Astrocyte of the hippocampus (primary cell): ENCODE measurements around the gene GAPDH.

Experiments used
- DNase-seq: peaks from one replicate; pipeline ENCODE4 v3.0.0; 2011; ENCODE audit warnings: low read depth, low spot score

The GAPDH gene

GRCh38 chr12:6529291-6529737, 5.0 kb upstream of the GAPDH start:
- DNase-seq: no peak

- no peak for DNase-seq
Measured at GRCh38 chr12:6530576-6531260, 3.6 kb upstream of the GAPDH start.

- peak; percentile 97 for DNase-seq
Measured at GRCh38 chr12:6532051-6532926, 2.0 kb upstream of the GAPDH start.

GRCh38 chr12:6532927-6533652, 1.2 kb upstream of the GAPDH start:
- peak; percentile 86 for DNase-seq

DNA sequence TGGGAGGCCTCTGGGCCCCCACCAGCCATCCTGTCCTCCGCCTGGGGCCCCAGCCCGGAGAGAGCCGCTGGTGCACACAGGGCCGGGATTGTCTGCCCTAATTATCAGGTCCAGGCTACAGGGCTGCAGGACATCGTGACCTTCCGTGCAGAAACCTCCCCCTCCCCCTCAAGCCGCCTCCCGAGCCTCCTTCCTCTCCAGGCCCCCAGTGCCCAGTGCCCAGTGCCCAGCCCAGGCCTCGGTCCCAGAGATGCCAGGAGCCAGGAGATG, 729 bp upstream of the GAPDH start:
- no peak for DNase-seq

- no peak for DNase-seq
Measured at GRCh38 chr12:6534695-6534944, 303 bp downstream of the GAPDH start.

GRCh38 chr12:6534945-6535696, 804 bp downstream of the GAPDH start:
- peak; percentile 84 for DNase-seq

- DNase-seq: no peak
Measured at GRCh38 chr12:6535697-6535946, 1.3 kb downstream of the GAPDH start.

GRCh38 chr12:6535960-6536847, 1.9 kb downstream of the GAPDH start:
- DNase-seq: peak; percentile 15

DNA sequence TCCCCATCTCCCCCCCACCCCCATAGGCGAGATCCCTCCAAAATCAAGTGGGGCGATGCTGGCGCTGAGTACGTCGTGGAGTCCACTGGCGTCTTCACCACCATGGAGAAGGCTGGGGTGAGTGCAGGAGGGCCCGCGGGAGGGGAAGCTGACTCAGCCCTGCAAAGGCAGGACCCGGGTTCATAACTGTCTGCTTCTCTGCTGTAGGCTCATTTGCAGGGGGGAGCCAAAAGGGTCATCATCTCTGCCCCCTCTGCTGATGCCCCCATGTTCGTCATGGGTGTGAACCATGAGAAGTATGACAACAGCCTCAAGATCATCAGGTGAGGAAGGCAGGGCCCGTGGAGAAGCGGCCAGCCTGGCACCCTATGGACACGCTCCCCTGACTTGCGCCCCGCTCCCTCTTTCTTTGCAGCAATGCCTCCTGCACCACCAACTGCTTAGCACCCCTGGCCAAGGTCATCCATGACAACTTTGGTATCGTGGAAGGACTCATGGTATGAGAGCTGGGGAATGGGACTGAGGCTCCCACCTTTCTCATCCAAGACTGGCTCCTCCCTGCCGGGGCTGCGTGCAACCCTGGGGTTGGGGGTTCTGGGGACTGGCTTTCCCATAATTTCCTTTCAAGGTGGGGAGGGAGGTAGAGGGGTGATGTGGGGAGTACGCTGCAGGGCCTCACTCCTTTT, 2.7 kb downstream of the GAPDH start:
- no peak for DNase-seq

DNA sequence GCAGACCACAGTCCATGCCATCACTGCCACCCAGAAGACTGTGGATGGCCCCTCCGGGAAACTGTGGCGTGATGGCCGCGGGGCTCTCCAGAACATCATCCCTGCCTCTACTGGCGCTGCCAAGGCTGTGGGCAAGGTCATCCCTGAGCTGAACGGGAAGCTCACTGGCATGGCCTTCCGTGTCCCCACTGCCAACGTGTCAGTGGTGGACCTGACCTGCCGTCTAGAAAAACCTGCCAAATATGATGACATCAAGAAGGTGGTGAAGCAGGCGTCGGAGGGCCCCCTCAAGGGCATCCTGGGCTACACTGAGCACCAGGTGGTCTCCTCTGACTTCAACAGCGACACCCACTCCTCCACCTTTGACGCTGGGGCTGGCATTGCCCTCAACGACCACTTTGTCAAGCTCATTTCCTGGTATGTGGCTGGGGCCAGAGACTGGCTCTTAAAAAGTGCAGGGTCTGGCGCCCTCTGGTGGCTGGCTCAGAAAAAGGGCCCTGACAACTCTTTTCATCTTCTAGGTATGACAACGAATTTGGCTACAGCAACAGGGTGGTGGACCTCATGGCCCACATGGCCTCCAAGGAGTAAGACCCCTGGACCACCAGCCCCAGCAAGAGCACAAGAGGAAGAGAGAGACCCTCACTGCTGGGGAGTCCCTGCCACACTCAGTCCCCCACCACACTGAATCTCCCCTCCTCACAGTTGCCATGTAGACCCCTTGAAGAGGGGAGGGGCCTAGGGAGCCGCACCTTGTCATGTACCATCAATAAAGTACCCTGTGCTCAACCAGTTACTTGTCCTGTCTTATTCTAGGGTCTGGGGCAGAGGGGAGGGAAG, 3.5 kb downstream of the GAPDH start:
- peak; percentile 87 for DNase-seq

DNA sequence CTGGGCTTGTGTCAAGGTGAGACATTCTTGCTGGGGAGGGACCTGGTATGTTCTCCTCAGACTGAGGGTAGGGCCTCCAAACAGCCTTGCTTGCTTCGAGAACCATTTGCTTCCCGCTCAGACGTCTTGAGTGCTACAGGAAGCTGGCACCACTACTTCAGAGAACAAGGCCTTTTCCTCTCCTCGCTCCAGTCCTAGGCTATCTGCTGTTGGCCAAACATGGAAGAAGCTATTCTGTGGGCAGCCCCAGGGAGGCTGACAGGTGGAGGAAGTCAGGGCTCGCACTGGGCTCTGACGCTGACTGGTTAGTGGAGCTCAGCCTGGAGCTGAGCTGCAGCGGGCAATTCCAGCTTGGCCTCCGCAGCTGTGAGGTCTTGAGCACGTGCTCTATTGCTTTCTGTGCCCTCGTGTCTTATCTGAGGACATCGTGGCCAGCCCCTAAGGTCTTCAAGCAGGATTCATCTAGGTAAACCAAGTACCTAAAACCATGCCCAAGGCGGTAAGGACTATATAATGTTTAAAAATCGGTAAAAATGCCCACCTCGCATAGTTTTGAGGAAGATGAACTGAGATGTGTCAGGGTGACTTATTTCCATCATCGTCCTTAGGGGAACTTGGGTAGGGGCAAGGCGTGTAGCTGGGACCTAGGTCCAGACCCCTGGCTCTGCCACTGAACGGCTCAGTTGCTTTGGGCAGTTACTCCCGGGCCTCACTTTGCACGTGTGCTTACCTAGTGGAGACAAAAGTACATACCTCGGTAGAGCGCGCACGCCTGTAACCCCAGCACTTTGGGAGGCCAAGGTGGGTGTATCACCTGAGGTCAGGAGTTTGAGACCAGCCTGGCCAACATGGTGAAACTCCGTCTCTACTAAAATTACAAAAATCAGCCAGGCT, 4.3 kb downstream of the GAPDH start:
- peak; percentile 24 for DNase-seq

GRCh38 chr12:6539314-6539682, 5.0 kb downstream of the GAPDH start:
- DNase-seq: no peak

- no peak for DNase-seq
Measured at GRCh38 chr12:6539707-6540134, 5.4 kb downstream of the GAPDH start.

GRCh38 chr12:6540181-6540877, 6.0 kb downstream of the GAPDH start:
- DNase-seq: peak; percentile 93

GRCh38 chr12:6541371-6542165, 7.3 kb downstream of the GAPDH start:
- no peak for DNase-seq

- DNase-seq: no peak
Measured at GRCh38 chr12:6542209-6543009, 8.1 kb downstream of the GAPDH start.
